Ovary (tissue), 3 donors: ENCODE measurements around the gene U2AF1L4.

Experiments
- EP300 ChIP-seq: sonication (generic); formaldehyde crosslinking; IDR thresholded peaks from one replicate; pipeline ENCODE4 v1.6.1; 2017; ENCODE audit warnings: antibody characterized with exemption
- TF ChIP-seq, protein P1 (sequence below), 3 donors: fragments of 450-650 bp in 2 of 3; fragments of 200-600 bp in 1 of 3; IDR thresholded peaks; one replicate each; pipeline versions ENCODE4 v1.5.1 to v1.8.0; 2016 to 2022; ENCODE audit warnings: antibody characterized with exemption in 3 of 3, mild to moderate bottlenecking in 1 of 3
- donor health status: DM: no; HTN: no; CAD: no.

DNA sequence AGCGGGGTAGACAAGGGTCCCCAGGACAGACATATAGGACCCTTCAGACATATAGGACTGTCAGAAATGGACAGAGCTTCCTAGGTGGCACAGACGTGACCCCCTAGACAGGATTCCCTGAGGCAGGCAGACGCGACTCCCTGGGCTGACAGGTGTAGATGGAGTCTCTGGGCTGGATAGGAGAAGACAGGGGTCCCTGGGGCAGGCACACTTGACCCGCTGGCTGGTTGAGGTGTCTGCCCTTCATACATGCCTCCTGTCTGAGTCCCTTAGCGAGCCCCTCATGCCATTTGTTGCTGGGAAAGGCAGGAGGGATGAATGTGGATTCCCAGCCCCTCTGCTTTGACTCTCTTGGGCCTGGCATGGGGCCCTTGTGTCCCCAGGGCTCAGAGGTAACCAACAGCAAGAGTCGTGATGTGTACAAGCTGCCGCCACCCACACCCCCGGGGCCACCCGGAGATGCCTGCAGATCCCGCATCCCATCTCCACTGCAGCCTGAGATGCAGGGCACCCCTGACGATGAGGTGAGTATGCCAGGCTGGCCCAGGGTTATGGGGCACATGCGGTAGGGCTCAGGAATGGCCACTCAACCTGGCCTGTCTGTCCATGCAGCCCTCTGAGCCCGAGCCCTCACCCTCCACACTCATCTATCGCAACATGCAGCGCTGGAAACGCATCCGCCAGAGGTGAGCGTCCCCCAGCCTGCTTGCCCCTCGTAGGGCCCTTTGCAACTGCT, 8.6 kb upstream of the U2AF1L4 start:
- TF ChIP-seq, protein P1, sequence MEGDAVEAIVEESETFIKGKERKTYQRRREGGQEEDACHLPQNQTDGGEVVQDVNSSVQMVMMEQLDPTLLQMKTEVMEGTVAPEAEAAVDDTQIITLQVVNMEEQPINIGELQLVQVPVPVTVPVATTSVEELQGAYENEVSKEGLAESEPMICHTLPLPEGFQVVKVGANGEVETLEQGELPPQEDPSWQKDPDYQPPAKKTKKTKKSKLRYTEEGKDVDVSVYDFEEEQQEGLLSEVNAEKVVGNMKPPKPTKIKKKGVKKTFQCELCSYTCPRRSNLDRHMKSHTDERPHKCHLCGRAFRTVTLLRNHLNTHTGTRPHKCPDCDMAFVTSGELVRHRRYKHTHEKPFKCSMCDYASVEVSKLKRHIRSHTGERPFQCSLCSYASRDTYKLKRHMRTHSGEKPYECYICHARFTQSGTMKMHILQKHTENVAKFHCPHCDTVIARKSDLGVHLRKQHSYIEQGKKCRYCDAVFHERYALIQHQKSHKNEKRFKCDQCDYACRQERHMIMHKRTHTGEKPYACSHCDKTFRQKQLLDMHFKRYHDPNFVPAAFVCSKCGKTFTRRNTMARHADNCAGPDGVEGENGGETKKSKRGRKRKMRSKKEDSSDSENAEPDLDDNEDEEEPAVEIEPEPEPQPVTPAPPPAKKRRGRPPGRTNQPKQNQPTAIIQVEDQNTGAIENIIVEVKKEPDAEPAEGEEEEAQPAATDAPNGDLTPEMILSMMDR (IDR thresholded peaks at IDR 0.05): no peak
- no peak for TF ChIP-seq EP300
